ENCODE data around the gene SETBP1.
A peak's percentile ranks its signal among the peaks of the same experiment; 100 is the strongest.

SETBP1 gene

GRCh38 chr18:44904768-44905167, 224.1 kb downstream of the SETBP1 start:
- no peak for DNase-seq (ENCODE audit: low spot score)

- DNase-seq (ENCODE audit: low spot score): no peak
Measured at GRCh38 chr18:44909191-44909719, 228.6 kb downstream of the SETBP1 start.

DNA sequence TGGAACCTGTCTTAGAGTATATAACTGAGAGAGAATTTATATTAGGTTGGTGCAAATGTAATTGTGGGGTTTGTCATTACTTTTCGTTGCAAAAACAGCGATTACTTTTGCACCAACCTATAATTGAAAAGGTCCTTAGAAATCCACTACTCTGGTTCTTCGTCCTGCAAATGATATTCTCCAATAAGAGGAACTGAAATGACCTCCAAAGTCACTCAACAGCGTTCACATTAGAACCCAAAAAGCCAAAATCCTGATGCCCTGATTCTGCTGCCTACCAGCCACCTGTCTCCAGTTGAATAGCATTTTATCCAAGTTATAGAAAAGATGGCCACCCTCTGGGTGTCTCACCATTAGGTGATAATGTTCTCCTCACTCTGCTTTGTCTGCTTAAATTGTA, 230.6 kb downstream of the SETBP1 start:
- DNase-seq (ENCODE audit: low spot score): no peak

DNA sequence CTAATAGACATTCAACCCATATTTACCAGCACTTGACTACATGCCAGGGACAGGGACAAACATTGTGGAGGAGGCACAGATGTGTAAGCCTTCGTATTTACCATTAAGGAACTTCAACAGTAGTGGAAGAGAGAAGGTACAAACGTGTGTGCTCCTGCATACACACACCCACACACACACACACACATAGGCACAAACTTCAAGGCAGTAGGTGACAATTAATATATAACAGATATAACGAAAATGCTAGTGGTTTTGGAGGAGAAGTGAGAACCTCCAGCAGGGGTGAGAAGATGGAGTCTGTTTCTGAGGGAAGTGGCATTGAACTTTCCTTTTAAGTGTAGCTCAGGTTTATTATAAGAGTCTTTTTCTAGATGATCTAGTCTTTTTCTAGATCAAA, 231.1 kb downstream of the SETBP1 start:
- no peak for DNase-seq (ENCODE audit: low spot score)

DNA sequence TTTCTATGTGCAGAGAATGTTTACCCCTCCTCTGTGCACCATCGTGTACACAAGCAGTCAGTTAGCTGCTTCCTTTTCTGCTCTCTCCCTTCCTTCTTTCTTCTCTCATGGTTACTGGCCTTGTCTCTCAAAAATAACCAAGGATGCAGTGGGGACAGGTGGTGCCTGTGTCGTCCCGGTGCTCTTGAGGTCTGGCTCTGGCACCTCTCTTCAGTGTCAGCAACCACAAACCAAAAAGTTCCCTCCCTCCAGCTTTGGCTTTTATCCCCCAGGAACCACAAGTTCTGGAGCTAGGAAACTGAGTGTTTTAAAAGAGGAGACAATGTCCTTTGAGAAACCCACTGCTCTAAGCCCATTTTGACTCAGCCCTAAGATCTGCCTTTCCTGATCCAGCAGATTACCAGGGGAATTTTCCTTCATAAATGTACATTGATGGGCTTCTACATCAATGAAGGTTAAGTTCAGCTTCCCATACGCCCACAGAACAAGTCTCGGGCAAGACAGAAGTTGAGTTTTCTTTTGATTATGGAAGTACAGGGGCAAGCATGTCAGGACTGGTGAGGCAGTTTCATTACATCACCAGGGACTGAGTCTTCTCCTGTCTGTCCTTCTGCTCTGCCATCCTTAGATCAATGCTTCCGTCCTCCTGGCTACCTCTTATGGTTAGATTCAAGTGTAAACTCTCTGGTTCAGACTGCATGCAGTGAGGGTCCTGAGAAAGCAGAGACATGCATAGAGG, 232.2 kb downstream of the SETBP1 start:
- DNase-seq (ENCODE audit: low spot score): no peak

- DNase-seq (ENCODE audit: low spot score): no peak
Measured at GRCh38 chr18:44914028-44914427, 233.3 kb downstream of the SETBP1 start.

GRCh38 chr18:44915213-44915612, 234.5 kb downstream of the SETBP1 start:
- DNase-seq (ENCODE audit: low spot score): no peak

GRCh38 chr18:44915661-44916060, 235.0 kb downstream of the SETBP1 start:
- DNase-seq (ENCODE audit: low spot score): no peak

DNA sequence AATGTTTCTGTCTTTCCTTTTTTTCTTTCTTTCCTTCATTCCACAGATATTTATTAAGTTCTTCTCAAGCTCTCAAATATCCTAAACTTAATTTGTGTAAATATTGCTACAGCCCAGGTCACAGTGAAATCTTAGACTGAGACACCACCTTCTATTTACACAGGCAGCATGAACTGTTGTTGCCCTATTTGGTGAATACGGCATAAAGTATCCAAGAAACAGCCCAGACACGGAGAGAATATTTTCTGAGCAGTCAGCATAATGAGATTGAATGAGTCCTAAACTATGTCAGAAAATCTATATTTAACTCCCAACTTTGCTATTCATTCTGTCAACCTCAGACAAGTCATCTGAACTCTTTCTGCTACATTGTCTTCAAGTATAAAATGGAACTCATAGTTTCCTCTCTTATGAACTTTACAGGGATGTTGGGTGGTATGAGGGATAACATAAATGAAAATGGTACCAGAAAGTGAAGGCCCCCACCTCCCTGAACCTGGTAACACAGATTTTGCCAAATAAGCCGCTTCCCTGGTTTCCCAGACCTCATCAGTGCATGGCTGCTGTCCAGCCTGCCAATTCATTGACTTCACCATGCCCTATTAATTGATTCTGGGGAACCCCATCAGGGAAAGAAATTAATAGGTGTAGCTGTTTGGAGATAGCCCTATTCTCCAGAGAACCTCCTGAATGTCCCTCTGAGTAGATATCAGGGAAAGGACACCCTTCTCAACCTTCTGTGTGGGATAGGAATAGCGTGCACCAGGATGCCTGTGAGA, 235.9 kb downstream of the SETBP1 start:
- DNase-seq (ENCODE audit: low spot score): no peak

- no peak for DNase-seq (ENCODE audit: low spot score)
Measured at GRCh38 chr18:44917216-44918141, 236.8 kb downstream of the SETBP1 start.

- no peak for DNase-seq (ENCODE audit: low spot score)
Measured at GRCh38 chr18:44918142-44918476, 237.4 kb downstream of the SETBP1 start.

DNA sequence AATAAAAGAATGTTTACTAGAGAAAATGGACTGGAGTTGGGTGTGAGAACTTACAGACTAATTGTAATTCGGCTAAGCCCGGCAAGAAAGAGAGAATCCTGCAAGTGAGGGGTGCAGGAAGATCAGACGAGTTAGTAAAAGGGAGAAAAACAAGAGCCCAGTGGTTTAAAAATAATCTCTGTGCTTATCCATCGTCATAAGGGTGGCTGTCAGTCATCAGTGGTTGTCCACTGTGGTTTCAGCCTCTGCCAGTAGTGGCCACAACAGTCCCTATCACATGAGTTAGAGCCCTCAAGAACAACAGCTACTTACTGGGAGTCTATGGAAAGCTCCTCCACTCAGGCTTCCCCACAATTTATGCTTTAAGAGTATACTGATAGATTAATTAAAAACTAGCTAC, 239.8 kb downstream of the SETBP1 start:
- no peak for DNase-seq (ENCODE audit: low spot score)

GRCh38 chr18:44921974-44922373, 241.3 kb downstream of the SETBP1 start:
- DNase-seq (ENCODE audit: low spot score): no peak

GRCh38 chr18:44922968-44923367, 242.3 kb downstream of the SETBP1 start:
- no peak for DNase-seq (ENCODE audit: low spot score)

DNA sequence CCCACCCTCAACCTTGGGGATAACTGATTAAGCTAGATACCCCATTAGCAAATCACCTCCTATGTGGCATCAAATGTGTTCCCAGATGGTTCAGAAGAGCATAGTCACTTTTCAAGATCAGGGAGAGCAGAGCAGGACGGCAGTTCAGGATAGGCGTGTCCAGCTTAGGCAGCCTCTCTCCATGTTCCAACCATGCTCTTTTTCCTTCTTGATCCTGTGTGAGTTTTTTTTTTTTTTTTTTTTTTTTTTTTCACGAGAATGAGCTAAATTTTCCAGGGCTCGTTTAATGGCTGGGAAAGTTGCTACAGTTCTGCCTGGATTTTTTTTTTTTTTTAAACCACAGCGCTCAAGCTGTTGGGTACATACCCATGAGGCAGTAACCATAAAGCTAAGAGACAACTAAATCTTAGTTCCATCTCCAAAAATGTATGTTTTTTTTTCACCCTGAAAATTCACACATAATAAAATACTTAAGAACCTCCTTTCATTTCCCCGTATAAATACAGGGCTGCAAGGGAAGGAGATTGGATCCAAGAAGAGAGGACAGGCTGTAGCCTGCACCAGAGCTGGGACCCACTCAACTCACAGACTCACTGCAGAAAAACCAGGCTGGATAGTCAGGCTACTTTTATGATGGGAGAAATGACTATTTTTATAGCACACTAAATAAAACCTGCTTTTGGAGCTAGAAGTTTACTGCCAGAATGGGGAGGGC, 244.3 kb downstream of the SETBP1 start:
- DNase-seq (ENCODE audit: low spot score): no peak

DNA sequence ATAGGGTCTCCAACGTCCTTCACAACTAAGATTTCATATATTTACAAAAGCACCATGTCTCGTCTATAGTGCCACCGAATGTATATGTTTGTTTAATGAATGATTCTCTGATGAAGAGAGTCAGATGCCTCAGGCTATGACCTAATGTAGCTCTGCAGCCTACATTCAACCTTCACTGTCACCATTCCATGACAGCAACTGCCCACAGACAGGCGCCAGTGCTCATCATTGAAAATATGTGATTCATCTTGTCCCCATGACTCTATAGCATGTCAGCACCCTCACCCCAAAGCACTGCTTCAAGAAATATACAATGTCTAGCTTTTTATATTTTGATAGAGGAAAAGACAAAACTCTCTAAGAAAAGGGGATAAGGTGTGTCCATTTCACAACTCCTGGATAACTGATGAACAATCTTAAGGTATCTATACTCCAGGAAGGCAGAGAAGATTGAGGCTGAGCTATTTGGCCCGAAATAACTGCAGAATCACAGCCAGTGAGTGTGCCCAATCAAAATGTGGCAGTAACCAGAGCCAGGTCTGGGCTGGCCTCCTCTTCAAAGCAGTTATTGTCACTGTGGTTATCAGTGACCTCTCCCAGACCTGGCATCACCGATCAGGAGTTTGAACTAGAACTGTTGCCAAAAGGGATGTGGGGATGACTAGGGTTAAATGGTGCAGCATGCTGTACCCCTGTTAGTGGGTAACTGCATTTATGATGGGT, 246.6 kb downstream of the SETBP1 start:
- DNase-seq (ENCODE audit: low spot score): no peak

DNA sequence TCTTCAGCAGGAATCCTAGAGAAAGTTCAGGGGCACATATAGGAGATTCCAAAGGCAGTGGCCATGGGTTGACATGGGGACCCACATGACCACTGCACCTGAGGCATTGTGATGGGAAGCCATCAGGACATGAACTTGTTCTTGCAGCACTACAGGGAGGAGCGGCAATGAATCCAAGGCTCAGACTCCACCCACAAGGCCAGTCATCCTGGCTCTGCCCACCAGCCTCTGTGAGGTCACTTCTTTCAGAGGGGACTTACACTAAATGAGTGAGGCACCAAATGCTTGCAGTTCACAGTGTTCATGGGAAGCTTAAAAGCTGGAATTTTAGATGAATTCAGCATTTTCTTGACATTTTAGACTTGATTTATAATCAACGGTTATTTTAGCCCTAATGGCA, 254.2 kb downstream of the SETBP1 start:
- no peak for DNase-seq (ENCODE audit: low spot score)

DNA sequence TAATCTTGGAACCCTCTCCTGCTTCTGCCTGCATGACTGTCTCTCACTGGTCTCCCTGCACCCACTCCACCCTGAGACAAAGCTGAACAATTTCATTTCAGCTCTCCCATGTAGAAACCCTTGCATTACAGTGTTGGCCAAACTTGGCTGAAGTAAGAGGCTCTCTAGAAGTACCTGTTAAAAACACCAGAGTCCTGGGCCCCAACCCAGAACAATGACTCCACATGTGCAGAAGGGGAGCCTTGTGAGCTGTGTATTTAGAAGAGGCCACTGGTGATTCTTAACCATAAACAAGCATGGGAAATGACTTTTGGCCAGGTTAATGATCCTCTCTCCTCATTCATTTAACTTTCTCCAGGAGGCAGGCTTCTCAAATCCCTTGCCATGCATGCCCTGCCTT, 254.8 kb downstream of the SETBP1 start:
- DNase-seq (ENCODE audit: low spot score): no peak

- DNase-seq (ENCODE audit: low spot score): no peak
Measured at GRCh38 chr18:44936485-44936884, 255.8 kb downstream of the SETBP1 start.

GRCh38 chr18:44937960-44938719, 257.5 kb downstream of the SETBP1 start:
- peak; percentile 81 for DNase-seq (ENCODE audit: low spot score)
